Mucosa of descending colon (tissue), 3 donors: ENCODE data around the gene ZBED1. TPM values are rescaled to one million over a fixed set of nuclear protein-coding genes. Genes with fewer than 3 reads are reported as not detected.

ENCODE experiments used
- ATAC-seq: fragments of 200-7000 bp; cut with Tn5 transposase; one replicate; pipeline ENCODE4 v1.9.1; 2020; ENCODE audit warnings: mild to moderate bottlenecking, moderate library complexity
- DNase-seq, 3 donors: peaks; one replicate each; pipeline ENCODE4 v3.0.0-alpha.2; 2020
- H3K36me3 ChIP-seq: fragments of 200-600 bp; one replicate; pipeline ENCODE4 v1.8.0; 2021; ENCODE audit warnings: low read depth, mild to moderate bottlenecking
- H3K4me1 ChIP-seq: fragments of 200-600 bp; one replicate; pipeline ENCODE4 v1.8.0; 2021; ENCODE audit warnings: low read depth, mild to moderate bottlenecking
- H3K4me3 ChIP-seq: fragments of 200-600 bp; one replicate; pipeline ENCODE4 v1.8.0; 2021; ENCODE audit warnings: mild to moderate bottlenecking
- H3K9me3 ChIP-seq: fragments of 200-600 bp; one replicate; pipeline ENCODE4 v1.8.0; 2021; ENCODE audit warnings: mild to moderate bottlenecking
- CTCF ChIP-seq: fragments of 200-600 bp; IDR thresholded peaks from one replicate; pipeline ENCODE4 v1.8.0; 2022; ENCODE audit warnings: antibody characterized with exemption, mild to moderate bottlenecking
- intact Hi-C, 2 donors: fragments of 100-400 bp; cut with DNase I in 1 of 2; cut with micrococcal nuclease in 1 of 2; formaldehyde crosslinking; loops; one replicate each; pipeline versions ENCODE4 v1.11.0 to v1.11.1; 2022; cut with DNase I, micrococcal nuclease
- total RNA-seq, 3 donors: library from RNA; stranded (reverse); fragmentation: NEBNext Ultra II Directional in 2 of 3; extraction: Animal tissue kit (Norgen Biotek cat#: 25700) in 2 of 3; gene quantifications; one replicate each; pipeline versions ENCODE4 v1.2.1 to v1.2.4, GENCODE V29; 2021 to 2023
- donor health status: DM: no; HTN: no; CAD: no; lungs with moderate emphysema.
- donor health status: DM: no; HTN: no; CAD: no.
- donor health status: DM: no; HTN: yes; CAD: no.

ZBED1 gene
- total RNA-seq, 3 donors from 2014 or later: 43.0 to 71.2 (median 47.8) TPM

GRCh38 chrX:2499507-2499906 lies 1.3 kb downstream of the ZBED1 start:
- ATAC-seq (no peak), DNase-seq (no peak)
- Histone ChIP-seq H3K4me1 (peaks cover 32% of the 10 kb centered on the region), H3K4me3 (peak overlapping the region; percentile 84), H3K9me3 (no peaks in the 10 kb centered on the region), H3K36me3 (no peaks in the 10 kb centered on the region)
- intact Hi-C loops: no loop called here
- TF ChIP-seq CTCF: no peak

- no peaks in the 10 kb centered on the region for H3K9me3 ChIP-seq
- peak; percentile 66 for ATAC-seq
- no peak overlapping the region for H3K4me3 ChIP-seq
- intact Hi-C loops: no loop called here
- H3K36me3 ChIP-seq: no peaks in the 10 kb centered on the region
- DNase-seq: peak in 2 of 3 donors; percentile 53 to 58
- TF ChIP-seq CTCF: no peak
- peaks cover 32% of the 10 kb centered on the region for H3K4me1 ChIP-seq
These were observed 1.9 kb downstream of the ZBED1 start for GRCh38 chrX:2498781-2499302.

- DNase-seq: peak in 2 of 3 donors; percentile 50 to 65
These were observed 2.6 kb downstream of the ZBED1 start for GRCh38 chrX:2497961-2498780.

GRCh38 chrX:2495595-2495994 lies 5.2 kb downstream of the ZBED1 start:
- intact Hi-C loops: no loop called here
- no peaks in the 10 kb centered on the region for H3K36me3 ChIP-seq
- no peak overlapping the region for H3K4me3 ChIP-seq
- DNase-seq: no peak
- ATAC-seq: no peak
- H3K9me3 ChIP-seq: no peaks in the 10 kb centered on the region
- peaks cover 32% of the 10 kb centered on the region for H3K4me1 ChIP-seq
- TF ChIP-seq CTCF: no peak

More at GRCh38 chrX:2497961-2498780, 2.6 kb downstream of the ZBED1 start:
- peak; percentile 70 for ATAC-seq
- intact Hi-C loops: no loop called here
- no peak overlapping the region for H3K4me3 ChIP-seq
- no peak for TF ChIP-seq CTCF
- H3K36me3 ChIP-seq: no peaks in the 10 kb centered on the region
- H3K4me1 ChIP-seq: peaks cover 32% of the 10 kb centered on the region
- H3K9me3 ChIP-seq: no peaks in the 10 kb centered on the region

- intact Hi-C loops: no loop called here
- no peak overlapping the region for H3K4me3 ChIP-seq
- H3K36me3 ChIP-seq: peaks cover 9% of the 10 kb centered on the region
- ATAC-seq (no peak), DNase-seq (no peak)
- peaks cover 9% of the 10 kb centered on the region for H3K4me1 ChIP-seq
- no peaks in the 10 kb centered on the region for H3K9me3 ChIP-seq
- TF ChIP-seq CTCF: no peak
These were observed 8.1 kb downstream of the ZBED1 start for GRCh38 chrX:2492531-2493218.
